Measurements from ENCODE around the gene NUAK1.

DNA sequence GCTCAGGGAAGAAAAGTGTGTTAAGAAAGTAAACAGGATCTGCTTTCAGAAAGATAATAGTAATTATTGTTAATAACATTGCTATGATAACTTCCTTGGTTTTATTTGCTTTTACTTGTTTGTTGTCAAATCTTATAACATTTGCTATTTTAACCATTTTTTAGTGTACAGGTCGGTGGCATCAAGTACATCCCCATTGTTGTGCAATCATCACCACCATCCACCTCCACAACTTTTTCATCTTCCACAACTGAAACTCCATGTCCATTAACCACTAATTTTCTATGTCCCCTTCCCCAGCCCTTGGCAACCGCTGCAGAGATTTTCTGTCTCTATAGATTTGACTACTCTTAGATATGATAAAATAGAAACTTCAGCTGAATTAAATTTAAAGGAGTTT, 22.7 kb upstream of the NUAK1 start:
- TF ChIP-seq, protein P1, sequence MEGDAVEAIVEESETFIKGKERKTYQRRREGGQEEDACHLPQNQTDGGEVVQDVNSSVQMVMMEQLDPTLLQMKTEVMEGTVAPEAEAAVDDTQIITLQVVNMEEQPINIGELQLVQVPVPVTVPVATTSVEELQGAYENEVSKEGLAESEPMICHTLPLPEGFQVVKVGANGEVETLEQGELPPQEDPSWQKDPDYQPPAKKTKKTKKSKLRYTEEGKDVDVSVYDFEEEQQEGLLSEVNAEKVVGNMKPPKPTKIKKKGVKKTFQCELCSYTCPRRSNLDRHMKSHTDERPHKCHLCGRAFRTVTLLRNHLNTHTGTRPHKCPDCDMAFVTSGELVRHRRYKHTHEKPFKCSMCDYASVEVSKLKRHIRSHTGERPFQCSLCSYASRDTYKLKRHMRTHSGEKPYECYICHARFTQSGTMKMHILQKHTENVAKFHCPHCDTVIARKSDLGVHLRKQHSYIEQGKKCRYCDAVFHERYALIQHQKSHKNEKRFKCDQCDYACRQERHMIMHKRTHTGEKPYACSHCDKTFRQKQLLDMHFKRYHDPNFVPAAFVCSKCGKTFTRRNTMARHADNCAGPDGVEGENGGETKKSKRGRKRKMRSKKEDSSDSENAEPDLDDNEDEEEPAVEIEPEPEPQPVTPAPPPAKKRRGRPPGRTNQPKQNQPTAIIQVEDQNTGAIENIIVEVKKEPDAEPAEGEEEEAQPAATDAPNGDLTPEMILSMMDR (IDR thresholded peaks at IDR 0.05; ENCODE audit: insufficient read depth, low read length), result no peak
- TF ChIP-seq GABPA (IDR thresholded peaks at IDR 0.05; ENCODE audit: low read depth) (no peak), POLR2AphosphoS5 (IDR thresholded peaks at IDR 0.05; ENCODE audit: low read depth) (no peak)
